Liver (tissue), 9 donors: Measurements from ENCODE around the gene SETD6. TPM values are rescaled to one million over a fixed set of nuclear protein-coding genes. Genes with fewer than 3 reads are reported as not detected.

Source experiments
- DNase-seq: peaks from one replicate; pipeline ENCODE4 v3.0.0-alpha.2; 2017; ENCODE audit warnings: low spot score
- H3K27ac ChIP-seq, 2 donors: one replicate each; pipeline ENCODE4 v1.7.0; 2013; ENCODE audit warnings: inconsistent platforms in 2 of 2, low read length in 2 of 2, control low read depth in 1 of 2, low read depth in 1 of 2, mild to moderate bottlenecking in 1 of 2
- H3K27me3 ChIP-seq, 4 donors: one replicate each; pipeline versions ENCODE4 v1.6.1 to v1.7.0; 2013; ENCODE audit warnings: low read length in 3 of 4, inconsistent platforms in 1 of 4, mild to moderate bottlenecking in 1 of 4, moderate library complexity in 1 of 4; ENCODE audit not compliant: control insufficient read depth in 4 of 4, insufficient read depth in 4 of 4
- H3K36me3 ChIP-seq, 4 donors: one replicate each; pipeline versions ENCODE4 v1.6.1 to v1.7.0; 2013; ENCODE audit warnings: low read length in 3 of 4, mild to moderate bottlenecking in 3 of 4, low read depth in 1 of 4, moderate library complexity in 1 of 4; ENCODE audit not compliant: control insufficient read depth in 4 of 4, insufficient read depth in 3 of 4
- H3K4me1 ChIP-seq, 4 donors: one replicate each; pipeline versions ENCODE4 v1.6.1 to v1.7.0; 2013; ENCODE audit warnings: low read length in 3 of 4, mild to moderate bottlenecking in 3 of 4, moderate library complexity in 1 of 4; ENCODE audit not compliant: control insufficient read depth in 4 of 4, insufficient read depth in 4 of 4
- H3K4me3 ChIP-seq, 3 donors: one replicate each; pipeline versions ENCODE4 v1.6.1 to v1.7.0; 2013; ENCODE audit warnings: low read length in 3 of 3, control low read depth in 1 of 3, low read depth in 1 of 3, mild to moderate bottlenecking in 1 of 3
- H3K9ac ChIP-seq, 2 donors: one replicate each; pipeline ENCODE4 v1.7.0; 2013; ENCODE audit warnings: low read length in 2 of 2, mild to moderate bottlenecking in 2 of 2, moderate library complexity in 2 of 2, control low read depth in 1 of 2, low read depth in 1 of 2
- H3K9me3 ChIP-seq, 4 donors: one replicate each; pipeline versions ENCODE4 v1.6.1 to v1.7.0; 2013; ENCODE audit warnings: low read length in 3 of 4; ENCODE audit not compliant: control insufficient read depth in 4 of 4
- ATF3 ChIP-seq: IDR thresholded peaks from 2 replicates; pipeline ENCODE4 v1.6.1; 2016; ENCODE audit warnings: antibody characterized with exemption
- CTCF ChIP-seq: fragments of 150-350 bp; IDR thresholded peaks from 2 replicates; pipeline ENCODE4 v1.5.1; 2017; ENCODE audit warnings: improper control_type of control experiment, low read depth, low read length; ENCODE audit not compliant: missing input control
- EGR1 ChIP-seq, 2 donors: IDR thresholded peaks; 2 replicates each; pipeline ENCODE4 v1.6.1; 2016 to 2018; ENCODE audit warnings: antibody characterized with exemption in 2 of 2, low read depth in 2 of 2
- FOXA1 ChIP-seq: IDR thresholded peaks from 2 replicates; pipeline ENCODE4 v1.6.1; 2016; ENCODE audit warnings: antibody characterized with exemption
- FOXA2 ChIP-seq: IDR thresholded peaks from 2 replicates; pipeline ENCODE4 v1.6.1; 2016; ENCODE audit warnings: antibody characterized with exemption
- HNF4A ChIP-seq, 2 donors: conservative IDR thresholded peaks; 2 replicates each; pipeline ENCODE4 v1.6.1; 2016; ENCODE audit warnings: antibody characterized with exemption in 2 of 2, mild to moderate bottlenecking in 2 of 2
- HNF4G ChIP-seq: IDR thresholded peaks from 2 replicates; pipeline ENCODE4 v1.6.1; 2016; ENCODE audit warnings: antibody characterized with exemption
- JUND ChIP-seq, 2 donors: IDR thresholded peaks; 2 replicates each; pipeline ENCODE4 v1.6.1; 2016; ENCODE audit warnings: antibody characterized with exemption in 2 of 2
- MAX ChIP-seq: IDR thresholded peaks from 2 replicates; pipeline ENCODE4 v1.6.1; 2016; ENCODE audit warnings: antibody characterized with exemption
- NR2F2 ChIP-seq: IDR thresholded peaks from 2 replicates; pipeline ENCODE4 v1.6.1; 2016; ENCODE audit warnings: antibody characterized with exemption
- RAD21 ChIP-seq, 2 donors: IDR thresholded peaks; 2 replicates each; pipeline ENCODE4 v1.6.1; 2016; ENCODE audit warnings: antibody characterized with exemption in 2 of 2, mild to moderate bottlenecking in 2 of 2
- REST ChIP-seq: IDR thresholded peaks from 2 replicates; pipeline ENCODE4 v1.6.1; 2016; ENCODE audit warnings: antibody characterized with exemption, mild to moderate bottlenecking
- RXRA ChIP-seq, 2 donors: IDR thresholded peaks; 2 replicates each; pipeline ENCODE4 v1.6.1; 2017 to 2018; ENCODE audit warnings: antibody characterized with exemption in 2 of 2, mild to moderate bottlenecking in 1 of 2
- SP1 ChIP-seq: IDR thresholded peaks from 2 replicates; pipeline ENCODE4 v1.6.1; 2018; ENCODE audit warnings: antibody characterized with exemption, mild to moderate bottlenecking
- TAF1 ChIP-seq: conservative IDR thresholded peaks from 2 replicates; pipeline ENCODE4 v1.6.1; 2016; ENCODE audit warnings: antibody characterized with exemption, mild to moderate bottlenecking
- ZBTB33 ChIP-seq: IDR thresholded peaks from 2 replicates; pipeline ENCODE4 v1.6.1; 2016; ENCODE audit warnings: antibody characterized with exemption
- WGBS: extraction: QIAGEN DNeasy Blood & Tissue Kit; methylation state at CpG from one replicate; pipeline ENCODE4 v1.1.7; 2013; 5-methylcytosine and 5-hydroxymethylcytosine counted together
- polyA plus RNA-seq, 2 donors: library from polyadenylated mRNA; stranded (reverse) in 1 of 2; unstranded in 1 of 2; fragments of 200-250 nt in 1 of 2; fragments of >200 nt in 1 of 2; fragmentation: Nextera tagmentation in 1 of 2; extraction: Ambion mirVana in 1 of 2; gene quantifications; one replicate each; pipeline versions ENCODE4 v1.2.1 to v1.2.3, GENCODE V29; 2013 to 2015
- total RNA-seq, 2 donors: library from RNA; depleted of rRNA; stranded (reverse); fragments of >200 nt; gene quantifications; one replicate each; pipeline ENCODE4 v1.2.3, GENCODE V29; 2014
- donor health status: healthy.
- donor health status: healthy.
- donor health status: healthy.
- donor health status: healthy.
- donor health status: healthy.

Gene SETD6
- total and polyA plus RNA-seq, 4 donors = 6.9 to 17.7 (median 10.2) TPM

- TF ChIP-seq FOXA2 (no peak), JUND (IDR thresholded peaks at IDR 0.05) (no peak), NR2F2 (no peak), EGR1 (IDR thresholded peaks at IDR 0.05; ENCODE audit: low read depth in 2 of 2) (no peak), ZBTB33 (no peak), FOXA1 (no peak), RXRA (IDR thresholded peaks at IDR 0.05) (no peak), TAF1 (no peak), RAD21 (IDR thresholded peaks at IDR 0.05) (no peak), ATF3 (no peak), HNF4G (no peak), HNF4A (conservative IDR thresholded peaks at IDR 0.05) (no peak)
- H3K36me3 ChIP-seq = no peaks in the 10 kb centered on the region
- WGBS = 85% methylated on average over 20 of the region's 20 CpGs
- DNase-seq = no peak
- no peaks in the 10 kb centered on the region for H3K9me3 ChIP-seq
- peaks cover 0 to 6% (median 0%) of the 10 kb centered on the region in 4 donors for H3K27me3 ChIP-seq
- H3K9ac ChIP-seq = no peak overlapping the region
- H3K27ac ChIP-seq = no peak overlapping the region
- peaks cover 4 to 13% (median 7%) of the 10 kb centered on the region in 4 donors for H3K4me1 ChIP-seq
- H3K4me3 ChIP-seq = no peak overlapping the region
Observed at GRCh38 chr16:58506241-58507194, 8.8 kb upstream of the SETD6 start.

GRCh38 chr16:58507195-58507962 is 7.9 kb upstream of the SETD6 start:
- WGBS = 59% methylated on average over 15 of the region's 15 CpGs
- no peaks in the 10 kb centered on the region for H3K36me3 ChIP-seq
- H3K27ac ChIP-seq = no peak overlapping the region
- H3K4me1 ChIP-seq = peaks cover 4 to 12% (median 7%) of the 10 kb centered on the region in 4 donors
- no peak overlapping the region for H3K4me3 ChIP-seq
- DNase-seq = peak; percentile 57
- no peak overlapping the region for H3K9ac ChIP-seq
- TF ChIP-seq SP1 (peak; percentile 21), REST (no peak), FOXA1 (no peak), HNF4A (conservative IDR thresholded peaks at IDR 0.05) (peak; percentile 30 to 59), EGR1 (IDR thresholded peaks at IDR 0.05; ENCODE audit: low read depth in 2 of 2) (no peak), CTCF (no peak), RXRA (IDR thresholded peaks at IDR 0.05) (peak; percentile 33 to 71), MAX (no peak)
- no peaks in the 10 kb centered on the region for H3K9me3 ChIP-seq
- H3K27me3 ChIP-seq = peaks cover 0 to 1% (median 0%) of the 10 kb centered on the region in 4 donors
